Measurements from ENCODE around the gene UBE2I. TPM values are rescaled to one million over a fixed set of nuclear protein-coding genes. Genes with fewer than 3 reads are reported as not detected.
"Not testable (repeated sequence)": the region's sequence is repeated elsewhere in the genome, so short reads cannot be mapped to it uniquely, and the experiment has no call there.

Gene UBE2I
- total RNA-seq, 1 donor = 108 TPM

GRCh38 chr16:1283996-1284616 is 25.3 kb upstream of the UBE2I start:
- no peak overlapping the region for H3K4me3 ChIP-seq (ENCODE audit: low read length)
- no peaks in the 10 kb centered on the region for H3K27me3 ChIP-seq (ENCODE audit: insufficient read depth, low read length)
- no peaks in the 10 kb centered on the region for H3K9me3 ChIP-seq (ENCODE audit: low read depth, low read length)
- no peaks in the 10 kb centered on the region for H3K4me1 ChIP-seq (ENCODE audit: insufficient read depth, low read length)

DNA sequence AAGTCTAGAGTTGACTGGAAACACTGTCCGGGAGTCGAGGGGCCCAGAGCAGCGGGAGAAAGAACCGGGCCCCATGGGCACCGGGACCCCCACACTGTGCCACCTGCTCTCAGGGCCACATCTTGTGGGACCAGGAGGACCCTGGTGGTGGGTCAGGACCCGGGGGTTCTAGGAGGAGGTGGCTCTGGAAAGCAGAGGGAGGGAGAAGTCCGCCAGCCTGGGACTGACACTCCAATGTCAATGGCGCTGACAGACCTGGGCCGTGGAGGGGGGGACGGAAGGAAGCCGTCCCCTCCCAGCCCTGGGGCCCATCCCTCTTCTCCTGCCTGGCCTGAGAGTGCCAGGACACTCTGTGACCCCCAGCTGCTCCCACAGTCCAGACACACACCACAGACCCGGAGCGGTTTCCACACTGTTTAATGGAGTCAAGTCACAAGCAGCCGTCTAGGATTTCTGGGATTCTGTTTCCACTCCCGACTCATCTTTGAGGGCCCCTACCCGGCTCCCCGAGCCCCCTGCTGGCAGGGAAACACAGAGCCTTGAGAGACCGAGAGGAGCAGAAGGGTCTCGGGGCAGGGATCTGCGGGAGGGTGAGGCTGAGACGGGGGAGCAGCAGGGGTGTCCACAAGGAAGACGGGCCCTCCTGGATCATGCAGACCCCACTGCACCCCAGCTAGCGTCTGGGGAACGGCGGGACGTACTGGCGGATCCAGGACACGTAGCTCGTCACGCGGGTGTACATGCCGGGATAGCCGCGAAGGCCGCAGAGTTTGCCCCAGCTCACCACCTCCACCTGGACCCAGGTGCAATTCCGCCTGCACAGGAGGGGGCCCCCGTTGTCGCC is 23.5 kb upstream of the UBE2I start:
- no peak overlapping the region for H3K4me3 ChIP-seq (ENCODE audit: low read length)
- H3K4me1 ChIP-seq (ENCODE audit: insufficient read depth, low read length) = peaks cover 4% of the 10 kb centered on the region
- H3K9me3 ChIP-seq (ENCODE audit: low read depth, low read length) = no peaks in the 10 kb centered on the region
- peaks cover 9% of the 10 kb centered on the region for H3K27me3 ChIP-seq (ENCODE audit: insufficient read depth, low read length)

- no peak overlapping the region for H3K4me3 ChIP-seq (ENCODE audit: low read length)
- H3K27me3 ChIP-seq (ENCODE audit: insufficient read depth, low read length) = peaks cover 9% of the 10 kb centered on the region
- H3K9me3 ChIP-seq (ENCODE audit: low read depth, low read length) = no peaks in the 10 kb centered on the region
- H3K4me1 ChIP-seq (ENCODE audit: insufficient read depth, low read length) = peaks cover 4% of the 10 kb centered on the region
Measured at GRCh38 chr16:1286513-1287094, 22.8 kb upstream of the UBE2I start.

- Histone ChIP-seq H3K9me3 (ENCODE audit: low read depth, low read length) (no peaks in the 10 kb centered on the region), H3K4me3 (ENCODE audit: low read length) (no peak overlapping the region), H3K27me3 (ENCODE audit: insufficient read depth, low read length) (peaks cover 9% of the 10 kb centered on the region), H3K4me1 (ENCODE audit: insufficient read depth, low read length) (peaks cover 4% of the 10 kb centered on the region)
Measured at GRCh38 chr16:1287982-1288670, 21.3 kb upstream of the UBE2I start.

DNA sequence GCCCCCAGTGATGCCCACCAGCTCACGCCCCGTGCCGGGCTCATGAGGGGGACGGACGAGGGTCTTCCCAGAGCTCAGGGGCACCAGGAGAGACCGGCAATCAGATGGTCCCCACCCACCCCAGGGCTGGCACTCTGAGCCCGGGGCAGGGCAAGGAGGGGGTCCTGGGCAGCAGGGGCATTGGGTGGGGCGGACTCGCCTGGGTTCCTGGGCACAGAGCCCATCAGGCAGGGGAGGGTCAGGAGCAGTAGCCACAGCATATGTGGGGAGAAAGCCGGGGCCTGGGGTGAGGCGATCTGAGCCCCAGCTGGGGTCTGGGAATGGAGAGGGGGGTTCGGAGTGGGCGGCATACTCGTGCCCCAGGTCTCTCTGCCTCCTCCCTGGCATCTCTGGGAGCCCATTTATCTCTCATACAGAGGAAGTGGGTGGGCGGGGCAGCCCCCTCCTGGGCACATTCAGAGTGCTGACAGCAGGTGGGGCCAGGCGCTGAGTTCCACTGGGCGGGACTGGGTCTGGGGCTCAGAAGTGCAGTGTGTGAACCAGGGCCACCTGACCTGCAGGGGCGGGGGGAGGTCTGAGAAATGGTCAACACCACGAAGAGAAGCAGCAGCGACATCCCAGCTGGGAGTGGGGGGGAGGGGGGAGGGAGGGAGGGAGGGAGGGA is 20.5 kb upstream of the UBE2I start:
- Histone ChIP-seq H3K9me3 (ENCODE audit: low read depth, low read length) (no peaks in the 10 kb centered on the region), H3K27me3 (ENCODE audit: insufficient read depth, low read length) (peaks cover 9% of the 10 kb centered on the region), H3K4me3 (ENCODE audit: low read length) (no peak overlapping the region), H3K4me1 (ENCODE audit: insufficient read depth, low read length) (peaks cover 4% of the 10 kb centered on the region)

- Histone ChIP-seq H3K4me1 (ENCODE audit: insufficient read depth, low read length) (peaks cover 4% of the 10 kb centered on the region), H3K9me3 (ENCODE audit: low read depth, low read length) (no peaks in the 10 kb centered on the region), H3K4me3 (ENCODE audit: low read length) (no peak overlapping the region), H3K27me3 (ENCODE audit: insufficient read depth, low read length) (peaks cover 9% of the 10 kb centered on the region)
Measured at GRCh38 chr16:1289477-1289866, 20.0 kb upstream of the UBE2I start.

- Histone ChIP-seq H3K4me1 (ENCODE audit: insufficient read depth, low read length) (peaks cover 4% of the 10 kb centered on the region), H3K27me3 (ENCODE audit: insufficient read depth, low read length) (peaks cover 9% of the 10 kb centered on the region), H3K4me3 (ENCODE audit: low read length) (no peak overlapping the region), H3K9me3 (ENCODE audit: low read depth, low read length) (no peaks in the 10 kb centered on the region)
Measured at GRCh38 chr16:1290063-1290501, 19.4 kb upstream of the UBE2I start.

- Histone ChIP-seq H3K27me3 (ENCODE audit: insufficient read depth, low read length) (peaks cover 9% of the 10 kb centered on the region), H3K4me3 (ENCODE audit: low read length) (no peak overlapping the region), H3K4me1 (ENCODE audit: insufficient read depth, low read length) (peaks cover 4% of the 10 kb centered on the region), H3K9me3 (ENCODE audit: low read depth, low read length) (no peaks in the 10 kb centered on the region)
Measured at GRCh38 chr16:1290860-1291575, 18.4 kb upstream of the UBE2I start.

DNA sequence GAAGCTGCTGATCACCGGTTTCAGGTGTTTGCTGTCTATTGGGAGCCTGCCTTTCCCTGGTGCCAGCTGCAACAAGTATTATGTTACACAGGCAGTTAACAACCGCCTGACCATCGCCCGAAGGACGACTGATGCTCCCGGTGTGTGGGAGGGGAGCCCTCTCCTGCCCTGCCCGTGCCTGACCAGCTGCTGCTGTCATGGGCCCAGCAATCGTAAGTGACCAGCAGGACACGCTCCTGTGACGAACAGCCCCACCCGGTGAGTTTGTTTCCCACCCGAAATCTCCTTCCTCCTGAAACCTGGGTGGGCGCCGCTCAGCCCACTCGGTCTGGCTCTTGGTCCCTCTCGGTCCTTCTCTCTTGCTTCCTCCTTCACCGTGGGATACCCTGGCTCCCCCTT is 17.9 kb upstream of the UBE2I start:
- H3K9me3 ChIP-seq (ENCODE audit: low read depth, low read length) = no peaks in the 10 kb centered on the region
- H3K4me1 ChIP-seq (ENCODE audit: insufficient read depth, low read length) = peaks cover 4% of the 10 kb centered on the region
- no peak overlapping the region for H3K4me3 ChIP-seq (ENCODE audit: low read length)
- H3K27me3 ChIP-seq (ENCODE audit: insufficient read depth, low read length) = peaks cover 9% of the 10 kb centered on the region

DNA sequence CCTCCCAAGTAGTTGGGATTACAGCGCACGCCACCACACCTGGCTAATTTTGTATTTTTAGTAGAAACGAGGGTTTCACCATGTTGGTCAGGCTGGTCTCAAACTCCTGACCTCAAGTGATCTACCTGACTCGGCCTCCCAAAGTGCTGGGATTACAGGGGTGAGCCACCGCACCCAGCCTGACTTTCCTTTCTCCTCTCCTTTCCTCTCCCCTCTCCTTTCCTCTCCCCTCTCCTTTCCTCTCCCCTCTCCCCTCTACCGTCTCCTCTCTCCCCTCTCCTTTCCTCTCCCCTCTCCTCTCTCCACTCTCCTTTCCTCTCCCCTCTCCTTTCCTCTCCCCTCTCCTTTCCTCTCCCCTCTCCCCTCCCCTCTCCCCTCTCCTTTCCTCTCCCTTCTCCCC is 17.2 kb upstream of the UBE2I start:
- not testable (repeated sequence) for H3K4me1 ChIP-seq (ENCODE audit: insufficient read depth, low read length); H3K4me3 ChIP-seq (ENCODE audit: low read length); H3K27me3 ChIP-seq (ENCODE audit: insufficient read depth, low read length); H3K9me3 ChIP-seq (ENCODE audit: low read depth, low read length)

- H3K27me3 ChIP-seq (ENCODE audit: insufficient read depth, low read length); H3K4me1 ChIP-seq (ENCODE audit: insufficient read depth, low read length); H3K9me3 ChIP-seq (ENCODE audit: low read depth, low read length); H3K4me3 ChIP-seq (ENCODE audit: low read length): not testable (repeated sequence)
Measured at GRCh38 chr16:1292808-1293207, 16.6 kb upstream of the UBE2I start.

DNA sequence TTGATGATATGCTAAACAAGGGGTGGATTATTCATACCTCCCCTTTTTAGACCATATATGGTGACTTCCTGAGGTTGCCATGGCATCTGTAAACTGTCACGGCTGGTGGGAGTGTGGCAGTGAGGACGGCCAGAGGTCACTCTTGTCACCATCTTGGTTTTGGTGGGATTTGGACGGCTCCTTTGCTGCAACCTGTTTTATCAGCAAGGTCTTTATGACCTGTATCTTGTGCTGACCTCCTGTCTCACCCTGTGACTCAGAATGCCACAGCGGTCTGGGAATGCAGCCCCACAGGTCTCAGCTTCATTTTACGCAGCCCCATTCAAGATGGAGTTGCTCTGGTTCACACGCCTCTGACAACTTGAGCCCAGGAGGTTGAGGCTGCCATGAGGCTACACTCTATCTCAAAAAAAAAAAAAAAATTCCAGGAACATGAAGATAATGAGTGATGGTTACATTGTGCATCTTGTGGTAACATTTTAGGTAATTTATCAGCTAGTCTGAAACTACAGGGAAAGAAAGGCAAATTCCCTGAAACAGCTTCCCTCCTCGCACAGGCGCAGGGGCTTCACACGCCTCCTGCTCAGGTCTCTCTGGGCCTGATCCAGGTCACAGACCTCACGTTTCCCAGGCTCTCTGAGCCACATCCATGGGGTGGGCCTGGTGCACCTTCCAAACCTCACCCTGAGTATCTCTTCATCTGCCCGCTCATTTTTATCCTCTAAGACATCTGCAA is 15.3 kb upstream of the UBE2I start:
- Histone ChIP-seq H3K4me1 (ENCODE audit: insufficient read depth, low read length) (peaks cover 4% of the 10 kb centered on the region), H3K4me3 (ENCODE audit: low read length) (no peak overlapping the region), H3K9me3 (ENCODE audit: low read depth, low read length) (no peaks in the 10 kb centered on the region), H3K27me3 (ENCODE audit: insufficient read depth, low read length) (peaks cover 9% of the 10 kb centered on the region)

DNA sequence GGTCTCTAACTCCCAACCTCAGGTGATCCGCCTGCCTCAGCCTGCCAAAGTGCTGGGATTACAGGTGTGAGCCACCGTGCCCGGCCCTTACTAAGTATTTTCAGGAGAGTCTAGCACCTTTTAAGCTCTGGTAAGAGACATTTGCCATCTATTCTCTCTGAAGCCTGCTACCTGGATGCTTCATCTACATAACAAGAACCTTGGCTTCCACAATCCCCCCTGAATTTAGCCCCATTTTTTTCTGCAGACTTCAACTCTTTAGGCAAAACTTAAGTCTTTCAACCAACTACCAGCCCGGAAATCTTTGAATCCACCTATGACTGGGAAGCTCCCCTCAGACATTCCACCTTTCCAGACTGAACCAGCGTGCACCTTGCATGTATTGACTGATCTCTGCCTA is 14.0 kb upstream of the UBE2I start:
- Histone ChIP-seq H3K27me3 (ENCODE audit: insufficient read depth, low read length) (no peaks in the 10 kb centered on the region), H3K4me3 (ENCODE audit: low read length) (no peak overlapping the region), H3K4me1 (ENCODE audit: insufficient read depth, low read length) (peaks cover under 1% of the 10 kb centered on the region), H3K9me3 (ENCODE audit: low read depth, low read length) (no peaks in the 10 kb centered on the region)

- H3K27me3 ChIP-seq (ENCODE audit: insufficient read depth, low read length); H3K9me3 ChIP-seq (ENCODE audit: low read depth, low read length); H3K4me3 ChIP-seq (ENCODE audit: low read length): not testable (repeated sequence)
- peaks cover 10% of the 10 kb centered on the region for H3K4me1 ChIP-seq (ENCODE audit: insufficient read depth, low read length)
Measured at GRCh38 chr16:1296688-1297017, 12.8 kb upstream of the UBE2I start.

All from mononuclear cell (primary cell).